ENCODE data around the gene CNTNAP2.

- TF ChIP-seq POLR2A (conservative IDR thresholded peaks at IDR 0.05) (no peak), EP400 (IDR thresholded peaks at IDR 0.05) (no peak), ATF3 (IDR thresholded peaks at IDR 0.05) (no peak), ATF3 (CRISPR knock-in tag; conservative IDR thresholded peaks at IDR 0.05) (no peak), MCM7 (IDR thresholded peaks at IDR 0.05) (no peak), TRIM25 (IDR thresholded peaks at IDR 0.05; ENCODE audit: borderline replicate concordance) (no peak), ZNF121 (CRISPR knock-in tag; conservative IDR thresholded peaks at IDR 0.05) (no peak), FOXJ3 (CRISPR knock-in tag; IDR thresholded peaks at IDR 0.05) (no peak), MAX (CRISPR knock-in tag; IDR thresholded peaks at IDR 0.05) (no peak), KAT7 (CRISPR knock-in tag; IDR thresholded peaks at IDR 0.05; ENCODE audit: borderline replicate concordance) (no peak), RNF219 (CRISPR knock-in tag; IDR thresholded peaks at IDR 0.05) (no peak), REST (IDR thresholded peaks at IDR 0.05; ENCODE audit: borderline replicate concordance) (no peak), REST (CRISPR knock-in tag; IDR thresholded peaks at IDR 0.05; ENCODE audit: low read depth) (no peak), ZNF764 (CRISPR knock-in tag; IDR thresholded peaks at IDR 0.05; ENCODE audit: low read depth) (no peak), MAFK (IDR thresholded peaks at IDR 0.05; ENCODE audit: low read length) (no peak)
These were observed 543.1 kb downstream of the CNTNAP2 start for GRCh38 chr7:146659732-146660131.
